ENCODE measurements around the gene CEP72.

The CEP72 gene

DNA sequence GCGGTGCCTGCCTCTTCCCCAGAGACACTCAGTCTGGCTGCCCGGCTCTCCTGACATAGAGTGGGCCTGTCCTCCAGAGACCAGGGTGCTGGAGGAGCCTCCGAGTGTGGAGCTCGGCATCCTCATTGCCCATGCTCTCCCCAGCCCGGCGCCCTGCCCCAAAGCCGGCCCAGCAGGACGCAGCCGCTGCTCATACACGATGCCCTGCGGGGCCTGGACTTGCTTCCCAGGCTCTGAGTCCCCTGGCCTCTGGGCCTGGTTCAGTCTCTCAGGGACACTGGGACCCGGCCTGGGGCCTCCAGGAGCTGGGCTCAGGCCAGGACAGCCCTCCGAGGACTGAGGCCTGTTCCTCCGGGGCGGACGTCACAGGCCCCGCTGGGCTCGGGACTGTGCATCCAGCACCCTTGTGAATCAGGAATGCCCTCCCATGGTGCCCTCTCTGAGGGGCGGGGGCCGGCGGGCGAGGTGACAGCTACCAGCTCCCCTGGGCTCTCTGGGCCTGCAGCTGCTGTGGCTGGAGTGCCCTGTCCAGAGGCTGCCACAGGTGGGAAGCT lies 57.8 kb downstream of the CEP72 start:
- ChIA-PET CTCF (interaction anchor here (0.9 to 1.6 kb wide), 5 partner anchors 13 to 233 kb away, joined by 3 to 6 read pairs (median 3); no protein-coding TSS in a partner anchor), POLR2A (no interaction called here)
- TF ChIP-seq NFRKB (IDR thresholded peaks at IDR 0.05): no peak
- TF ChIP-seq L3MBTL2 (conservative IDR thresholded peaks at IDR 0.05): no peak
- TF ChIP-seq ZNF384 (IDR thresholded peaks at IDR 0.05): no peak
- TF ChIP-seq SUZ12 (IDR thresholded peaks at IDR 0.05): no peak
- no peak for TF ChIP-seq TARDBP (IDR thresholded peaks at IDR 0.05)
- no peak for TF ChIP-seq FOXA1 (IDR thresholded peaks at IDR 0.05)
- TF ChIP-seq FOXK2 (IDR thresholded peaks at IDR 0.05): no peak
- TF ChIP-seq, protein P1, sequence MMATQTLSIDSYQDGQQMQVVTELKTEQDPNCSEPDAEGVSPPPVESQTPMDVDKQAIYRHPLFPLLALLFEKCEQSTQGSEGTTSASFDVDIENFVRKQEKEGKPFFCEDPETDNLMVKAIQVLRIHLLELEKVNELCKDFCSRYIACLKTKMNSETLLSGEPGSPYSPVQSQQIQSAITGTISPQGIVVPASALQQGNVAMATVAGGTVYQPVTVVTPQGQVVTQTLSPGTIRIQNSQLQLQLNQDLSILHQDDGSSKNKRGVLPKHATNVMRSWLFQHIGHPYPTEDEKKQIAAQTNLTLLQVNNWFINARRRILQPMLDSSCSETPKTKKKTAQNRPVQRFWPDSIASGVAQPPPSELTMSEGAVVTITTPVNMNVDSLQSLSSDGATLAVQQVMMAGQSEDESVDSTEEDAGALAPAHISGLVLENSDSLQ (IDR thresholded peaks at IDR 0.05): no peak
- TF ChIP-seq BHLHE40 (IDR thresholded peaks at IDR 0.05; ENCODE audit: borderline replicate concordance): no peak
- no peak for TF ChIP-seq ELF4 (IDR thresholded peaks at IDR 0.05)
- TF ChIP-seq ARNT (IDR thresholded peaks at IDR 0.05): no peak
- TF ChIP-seq CTBP1 (IDR thresholded peaks at IDR 0.05; ENCODE audit: borderline replicate concordance): no peak
- TF ChIP-seq LEF1 (IDR thresholded peaks at IDR 0.05; ENCODE audit: borderline replicate concordance): no peak
- DNase-seq (ENCODE audit: extremely low spot score): no peak

DNA sequence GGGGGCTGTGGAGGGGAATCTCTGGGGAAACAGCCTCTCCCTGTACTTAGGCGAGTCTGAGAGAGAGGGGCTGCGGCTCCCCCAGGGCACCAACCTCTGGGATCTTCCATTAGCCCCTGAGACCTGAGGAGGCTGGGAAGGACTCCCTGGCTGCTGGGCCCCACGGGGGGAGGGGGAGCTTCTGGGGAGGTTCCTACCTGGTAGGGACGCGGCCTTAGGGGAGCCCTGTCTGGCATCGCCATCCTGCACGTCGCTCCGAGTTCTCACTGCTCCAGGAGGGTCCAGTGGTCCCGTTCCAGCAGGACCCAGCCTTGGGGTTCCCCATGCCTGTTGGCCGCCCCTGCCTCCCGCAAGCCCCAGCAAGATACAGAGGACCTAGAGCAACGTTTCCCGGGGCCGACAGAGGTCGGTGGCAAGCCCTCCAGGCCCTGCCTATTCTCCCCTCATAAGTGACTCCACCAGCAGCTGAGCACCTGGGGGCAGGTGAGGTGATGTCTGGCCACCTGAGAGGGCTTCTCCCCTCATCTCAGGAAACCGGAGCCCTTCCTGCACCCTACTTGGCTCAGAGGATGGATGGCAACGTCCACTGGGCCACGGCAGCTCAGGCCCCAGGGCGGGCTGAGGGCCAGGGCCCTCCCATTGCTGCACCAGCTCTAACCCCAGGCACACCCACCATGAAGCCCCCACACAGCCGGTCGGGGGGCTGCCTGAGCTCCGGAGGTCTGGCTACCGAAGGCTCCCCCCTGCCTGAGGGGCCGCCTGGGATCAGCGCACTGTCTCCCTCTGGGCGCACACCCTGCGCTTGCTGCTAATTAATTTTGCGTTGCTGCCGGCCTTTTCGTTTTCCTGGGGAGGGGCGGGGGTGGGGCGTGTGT lies 58.5 kb downstream of the CEP72 start:
- ChIA-PET POLR2A (no interaction called here), CTCF (interaction anchor here (0.7 to 1.6 kb wide), 7 partner anchors 14 to 235 kb away, joined by 3 to 6 read pairs (median 3); no protein-coding TSS in a partner anchor)
- TF ChIP-seq L3MBTL2 (conservative IDR thresholded peaks at IDR 0.05): no peak
- no peak for TF ChIP-seq BHLHE40 (IDR thresholded peaks at IDR 0.05; ENCODE audit: borderline replicate concordance)
- TF ChIP-seq ELF4 (IDR thresholded peaks at IDR 0.05): no peak
- no peak for TF ChIP-seq TARDBP (IDR thresholded peaks at IDR 0.05)
- TF ChIP-seq FOXA1 (IDR thresholded peaks at IDR 0.05): no peak
- no peak for TF ChIP-seq ARNT (IDR thresholded peaks at IDR 0.05)
- no peak for TF ChIP-seq FOXM1 (IDR thresholded peaks at IDR 0.05; ENCODE audit: borderline replicate concordance)
- no peak for TF ChIP-seq SUZ12 (IDR thresholded peaks at IDR 0.05)
- no peak for DNase-seq (ENCODE audit: extremely low spot score)

DNA sequence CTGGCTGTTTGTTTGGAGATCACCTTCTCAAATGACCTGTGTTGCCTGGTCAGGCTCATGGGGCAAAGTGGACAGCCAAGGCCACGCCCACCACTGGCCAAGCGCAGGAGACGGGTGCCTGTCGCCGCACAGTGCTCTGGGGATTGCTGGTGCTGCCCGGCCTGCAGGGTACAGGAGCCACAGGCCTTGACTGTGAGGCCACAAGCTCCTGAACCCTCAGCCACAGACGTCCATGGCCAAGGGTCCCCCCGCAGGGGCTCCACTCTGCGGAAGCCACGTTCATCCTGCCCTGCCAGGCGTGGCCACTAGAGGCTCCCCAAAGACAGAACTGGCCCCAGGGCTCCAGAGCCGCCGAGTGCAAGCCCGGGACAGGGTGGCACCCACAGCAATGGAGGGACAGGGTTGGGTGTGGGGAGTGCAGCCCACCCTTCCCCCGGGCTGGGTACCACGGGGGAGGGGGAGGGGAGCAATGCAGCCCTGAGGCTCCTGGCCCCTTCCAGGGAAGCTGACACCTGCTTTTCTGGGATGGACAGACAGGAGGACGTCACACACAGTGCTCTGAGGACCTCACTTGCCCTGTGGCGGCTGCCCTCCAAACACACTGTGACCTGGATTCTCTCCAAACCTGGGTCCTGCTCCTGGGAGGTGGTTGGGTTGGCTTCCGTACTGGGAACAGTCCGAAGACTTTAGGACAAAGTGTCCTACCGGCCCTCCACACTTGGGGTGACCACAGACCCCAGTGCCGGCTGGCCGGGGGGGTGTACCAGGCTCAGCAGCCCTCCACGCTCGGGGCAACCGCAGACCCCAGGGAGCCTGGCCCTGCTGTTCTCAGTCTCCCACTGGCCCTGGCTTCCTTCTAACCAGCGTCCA lies 59.6 kb downstream of the CEP72 start:
- DNase-seq (ENCODE audit: extremely low spot score): peak; percentile 74
- POLR2A ChIA-PET: no interaction called here
- no peak for TF ChIP-seq BHLHE40 (IDR thresholded peaks at IDR 0.05; ENCODE audit: borderline replicate concordance)
- no peak for TF ChIP-seq FOXA1 (IDR thresholded peaks at IDR 0.05)
- TF ChIP-seq, protein P1 (IDR thresholded peaks at IDR 0.05): no peak
- TF ChIP-seq NFRKB (IDR thresholded peaks at IDR 0.05): no peak
- no peak for TF ChIP-seq ARNT (IDR thresholded peaks at IDR 0.05)
- no peak for TF ChIP-seq HDGF (IDR thresholded peaks at IDR 0.05; ENCODE audit: borderline replicate concordance)
- no peak for TF ChIP-seq ELF4 (IDR thresholded peaks at IDR 0.05)
- no peak for TF ChIP-seq FOXK2 (IDR thresholded peaks at IDR 0.05)
- no peak for TF ChIP-seq FOXM1 (IDR thresholded peaks at IDR 0.05; ENCODE audit: borderline replicate concordance)
- TF ChIP-seq LEF1 (IDR thresholded peaks at IDR 0.05; ENCODE audit: borderline replicate concordance): no peak
- no peak for TF ChIP-seq TARDBP (IDR thresholded peaks at IDR 0.05)
- CTCF ChIA-PET: interaction anchor here (0.6 to 1.2 kb wide), 2 partner anchors 231 to 234 kb away, joined by 3 read pairs; no protein-coding TSS in a partner anchor

DNA sequence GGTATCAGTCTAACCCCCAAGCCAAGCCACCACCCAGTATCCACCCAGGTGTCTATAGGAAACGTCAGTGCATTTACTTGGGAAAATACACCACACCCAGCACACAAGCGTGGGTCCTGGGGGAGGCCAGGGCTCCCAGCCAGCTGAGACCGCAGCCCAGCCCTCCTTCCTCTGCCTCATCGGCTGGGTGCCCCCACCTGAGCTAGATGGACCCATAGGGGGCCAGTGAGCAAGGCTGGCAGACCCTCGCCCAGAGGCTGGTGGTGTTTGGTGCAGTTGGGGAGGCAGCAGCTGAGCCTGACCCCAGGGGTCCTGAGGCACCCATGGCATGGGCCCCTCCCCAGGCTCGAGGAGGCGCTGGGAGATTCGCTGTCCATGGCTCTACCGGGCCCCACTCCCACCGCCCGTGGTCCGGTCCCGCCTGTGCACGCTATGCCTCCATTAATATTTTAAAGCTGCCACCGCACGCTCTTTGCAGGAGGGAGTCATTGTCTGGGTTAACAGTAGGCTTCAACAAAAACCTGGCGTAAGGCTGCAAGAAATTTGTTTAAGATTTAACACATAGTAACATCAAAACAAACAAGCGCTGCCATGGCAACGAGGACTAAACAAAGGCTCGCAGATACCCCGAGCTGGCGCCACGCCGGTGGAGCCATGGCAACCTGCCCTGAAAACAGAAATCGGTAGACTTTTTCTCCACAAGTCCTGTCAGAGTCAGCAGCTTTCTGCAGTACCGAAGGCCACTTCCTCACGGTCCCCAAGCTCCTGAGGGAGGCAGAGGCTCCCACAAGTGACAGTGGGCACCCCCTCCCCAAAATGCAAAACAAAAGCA lies 60.4 kb downstream of the CEP72 start:
- TF ChIP-seq CTBP1 (IDR thresholded peaks at IDR 0.05; ENCODE audit: borderline replicate concordance) (no peak), SUZ12 (IDR thresholded peaks at IDR 0.05) (no peak), SP1 (IDR thresholded peaks at IDR 0.05) (no peak), ARNT (IDR thresholded peaks at IDR 0.05) (no peak; the same call in 1 of the 2 replicates), ZNF384 (IDR thresholded peaks at IDR 0.05) (no peak), ELF4 (IDR thresholded peaks at IDR 0.05) (no peak), L3MBTL2 (conservative IDR thresholded peaks at IDR 0.05) (no peak), HDGF (IDR thresholded peaks at IDR 0.05; ENCODE audit: borderline replicate concordance) (no peak), LEF1 (IDR thresholded peaks at IDR 0.05; ENCODE audit: borderline replicate concordance) (no peak), BHLHE40 (IDR thresholded peaks at IDR 0.05; ENCODE audit: borderline replicate concordance) (no peak), NFRKB (IDR thresholded peaks at IDR 0.05) (no peak), FOXA1 (IDR thresholded peaks at IDR 0.05) (no peak), FOXM1 (IDR thresholded peaks at IDR 0.05; ENCODE audit: borderline replicate concordance) (no peak), FOXK2 (IDR thresholded peaks at IDR 0.05) (no peak)
- TF ChIP-seq, protein P1 (IDR thresholded peaks at IDR 0.05): no peak
- ChIA-PET CTCF (interaction anchor here (0.6 kb wide), 2 partner anchors 123 to 230 kb away, joined by 3 read pairs; no protein-coding TSS in a partner anchor), POLR2A (interaction anchor here (1.7 kb wide), 1 partner anchor 220 kb away, joined by 7 read pairs; the partner anchor contains the start of genes BRD9 and TRIP13)
- DNase-seq (ENCODE audit: extremely low spot score): peak; percentile 54
